HepG2 (cell line): ENCODE measurements around the gene TNNI3. TPM values are rescaled to one million over a fixed set of nuclear protein-coding genes. Genes with fewer than 3 reads are reported as not detected.

Source experiments
- ATAC-seq: fragments of 200-7000 bp; cut with Tn5 transposase; 3 replicates; pipeline ENCODE4 v1.9.1; 2020; ENCODE audit warnings: mild to moderate bottlenecking, moderate library complexity
- BruUV-seq: library from RNA; stranded (reverse); fragments of 400-500 nt; replicated peaks from 2 replicates; lab custom pipeline; 2021; lab: Mats Ljungman, UMichigan
- CTCF ChIA-PET: fragments of 300-600 bp; formaldehyde crosslinking; extraction: SDS; loops from one replicate; lab custom pipeline; 2021; ENCODE audit warnings: low total read pairs, inconsistent platforms, low intra/inter-chr PET ratio; lab: Yijun Ruan, JAX
- POLR2A ChIA-PET: fragments of 350-600 bp; sonication (Branson Sonifier 250); formaldehyde crosslinking; loops from one replicate; lab custom pipeline; 2020; ENCODE audit warnings: antibody characterized with exemption, inconsistent platforms; lab: Yijun Ruan, JAX
- DNase-seq: peaks from one replicate; pipeline ENCODE4 v3.0.0-alpha.2; 2015; ENCODE audit warnings: low spot score
- FAIRE-seq: peaks from 3 replicates; lab custom pipeline; 2011; peaks lifted over from hg19 to GRCh38; lab: Jason Lieb, UNC
- H2AFZ ChIP-seq: one replicate; pipeline ENCODE4 v1.6.1; 2011; ENCODE audit warnings: low read length, inconsistent platforms
- H3K27ac ChIP-seq: fragments of 300-600 bp; 3 replicates; pipeline ENCODE4 v1.8.0; 2011; ENCODE audit warnings: mixed run types, mild to moderate bottlenecking, mixed read lengths, low read length, inconsistent platforms; ENCODE audit not compliant: insufficient read depth; ENCODE audit errors: extremely low read length
- H3K27me3 ChIP-seq, 2 experiments: fragments of 200-600 bp in 1 of 2; 2 replicates in 1 of 2; 3 replicates in 1 of 2; pipeline versions ENCODE4 v1.6.0 to v1.8.0; 2011; ENCODE audit warnings: low read length in 2 of 2, mild to moderate bottlenecking in 2 of 2, moderate library complexity in 2 of 2, inconsistent platforms in 1 of 2; ENCODE audit not compliant: insufficient read depth in 2 of 2, control insufficient read depth in 1 of 2
- H3K36me3 ChIP-seq, 2 experiments: fragments of 200-600 bp in 1 of 2; replicated peaks in 1 of 2; 2 replicates in 1 of 2; 3 replicates in 1 of 2; pipeline versions ENCODE4 v1.5.1 to v1.8.0; 2011; ENCODE audit warnings: low read length in 2 of 2, inconsistent platforms in 1 of 2; ENCODE audit not compliant: insufficient read depth in 2 of 2, control insufficient read depth in 1 of 2
- H3K4me1 ChIP-seq: 2 replicates; pipeline ENCODE4 v1.5.1; 2012; ENCODE audit warnings: low read length, inconsistent platforms; ENCODE audit not compliant: insufficient read depth
- H3K4me2 ChIP-seq: 2 replicates; pipeline ENCODE4 v1.6.0; 2011; ENCODE audit warnings: low read depth, low read length, inconsistent platforms
- H3K4me3 ChIP-seq, 3 experiments: fragments of 200-600 bp in 1 of 3; sonication (generic), shearing (Covaris generic) in 1 of 3; replicated peaks in 1 of 3; 2 replicates each; pipeline ENCODE4 v1.5.1; 2011 to 2016; ENCODE audit warnings: low read length in 3 of 3, inconsistent platforms in 2 of 3, low read depth in 2 of 3, mild to moderate bottlenecking in 2 of 3, control low read depth in 1 of 3, mixed read lengths in 1 of 3; ENCODE audit not compliant: insufficient read depth in 1 of 3
- H3K79me2 ChIP-seq: one replicate; pipeline ENCODE4 v1.6.1; 2011; ENCODE audit warnings: low read length, inconsistent platforms; ENCODE audit not compliant: insufficient read depth
- H3K9ac ChIP-seq: 2 replicates; pipeline ENCODE4 v1.6.0; 2011; ENCODE audit warnings: mild to moderate bottlenecking, low read depth, low read length, inconsistent platforms; ENCODE audit not compliant: insufficient read depth
- H3K9me3 ChIP-seq: 2 replicates; pipeline ENCODE4 v1.5.1; 2012; ENCODE audit warnings: mild to moderate bottlenecking, low read length
- H4K20me1 ChIP-seq: 2 replicates; pipeline ENCODE4 v1.6.0; 2011; ENCODE audit warnings: inconsistent platforms, mild to moderate bottlenecking, low read length, moderate library complexity; ENCODE audit not compliant: insufficient read depth
- CBX1 ChIP-seq: IDR thresholded peaks from one replicate; pipeline ENCODE4 v1.6.1; 2016; ENCODE audit warnings: antibody characterized with exemption, low read depth
- CBX5 ChIP-seq: sonication (generic); formaldehyde crosslinking; IDR thresholded peaks from 2 replicates; pipeline ENCODE4 v1.4.0; 2020; ENCODE audit warnings: missing genetic modification reagents, borderline replicate concordance
- DBP ChIP-seq: sonication (generic); formaldehyde crosslinking; IDR thresholded peaks from 2 replicates; pipeline ENCODE4 v1.4.0; 2020; ENCODE audit warnings: missing genetic modification reagents; ENCODE audit errors: not compliant biosample characterization
- FOSL1 ChIP-seq: sonication (generic); formaldehyde crosslinking; IDR thresholded peaks from 2 replicates; pipeline ENCODE4 v1.9.0; 2021; ENCODE audit warnings: missing genetic modification reagents, borderline replicate concordance
- FOXK1 ChIP-seq: sonication (generic); formaldehyde crosslinking; IDR thresholded peaks from 2 replicates; pipeline ENCODE4 v1.4.0; 2020; ENCODE audit warnings: low read depth, missing genetic modification reagents, borderline replicate concordance
- KLF13 ChIP-seq: sonication (generic); formaldehyde crosslinking; IDR thresholded peaks from 2 replicates; pipeline ENCODE4 v1.4.0; 2020; ENCODE audit warnings: mild to moderate bottlenecking, missing genetic modification reagents
- NAIF1 ChIP-seq: sonication (generic); formaldehyde crosslinking; IDR thresholded peaks from 2 replicates; pipeline ENCODE4 v1.5.0; 2020; ENCODE audit warnings: mild to moderate bottlenecking, missing genetic modification reagents, borderline replicate concordance
- REPIN1 ChIP-seq: sonication (generic); formaldehyde crosslinking; IDR thresholded peaks from 2 replicates; pipeline ENCODE4 v1.8.0; 2022; ENCODE audit warnings: missing genetic modification reagents, low read depth, mild to moderate bottlenecking, borderline replicate concordance
- YEATS2 ChIP-seq: sonication (generic); formaldehyde crosslinking; IDR thresholded peaks from 2 replicates; pipeline ENCODE4 v1.4.0; 2020; ENCODE audit warnings: missing genetic modification reagents, borderline replicate concordance
- ZKSCAN5 ChIP-seq: sonication (generic); formaldehyde crosslinking; IDR thresholded peaks from 2 replicates; pipeline ENCODE4 v1.5.1; 2020; ENCODE audit warnings: mild to moderate bottlenecking, missing genetic modification reagents
- ZKSCAN8 ChIP-seq: IDR thresholded peaks from 2 replicates; pipeline ENCODE4 v1.6.1; 2016; ENCODE audit warnings: borderline replicate concordance, missing genetic modification reagents, missing compliant biosample characterization
- ZNF230 ChIP-seq: sonication (generic); formaldehyde crosslinking; IDR thresholded peaks from 2 replicates; pipeline ENCODE4 v1.4.0; 2020; ENCODE audit warnings: mild to moderate bottlenecking, missing genetic modification reagents
- ZNF329 ChIP-seq: sonication (generic); formaldehyde crosslinking; IDR thresholded peaks from 2 replicates; pipeline ENCODE4 v1.9.0; 2021; ENCODE audit warnings: low read depth, mild to moderate bottlenecking, missing genetic modification reagents
- ZSCAN30 ChIP-seq: sonication (generic); formaldehyde crosslinking; IDR thresholded peaks from 2 replicates; pipeline ENCODE4 v1.5.0; 2020; ENCODE audit warnings: mild to moderate bottlenecking, missing genetic modification reagents
- WGBS: methylation state at CpG from one replicate; pipeline ENCODE4 v1.1.6; 2017; ENCODE audit warnings: low lambda C conversion rate; 5-methylcytosine and 5-hydroxymethylcytosine counted together
- in situ Hi-C: cut with HindIII; loops from 2 replicates; pipeline ENCODE4 v1.10.0; 2017; ENCODE audit warnings: low pct_unique_long_range_greater_than_20kb; ENCODE audit not compliant: extremely low pct_ligation_motif_present
- intact Hi-C: fragments of 100-400 bp; cut with micrococcal nuclease; formaldehyde crosslinking; loops from one replicate; pipeline ENCODE4 v1.10.0; 2022; ENCODE audit not compliant: unreplicated experiment
- polyA plus RNA-seq, 8 experiments: library from polyadenylated mRNA; depleted of rRNA in 3 of 8; stranded (reverse) in 7 of 8; unstranded in 1 of 8; fragments of >200 nt; fragmentation: Illumina TruSeq in 4 of 8; extraction: Trizol in 4 of 8; gene quantifications; 2 replicates each; pipeline versions ENCODE4 v1.2.1 to v1.2.3, GENCODE V29; 2011 to 2016; ENCODE audit warnings: low read depth in 4 of 8, missing spikeins in 1 of 8, mixed read lengths in 1 of 8; ENCODE audit not compliant: insufficient read depth in 1 of 8
- total RNA-seq, 5 experiments: library from RNA; depleted of rRNA; stranded (reverse); fragments of >200 nt; fragmentation: Illumina TruSeq; extraction: Trizol; gene quantifications; 2 replicates each; pipeline ENCODE4 v1.2.3, GENCODE V29; 2016; ENCODE audit warnings: low read depth in 1 of 5

Gene TNNI3
- total and polyA plus RNA-seq, 2 of the 13 experiments (the other 11 are each of a cell fraction or from before 2014, with no cell fraction given) = 3.5 to 3.7 TPM

- H4K20me1 ChIP-seq = no peaks in the 10 kb centered on the region
- 95% methylated on average over 6 of the region's 6 CpGs for WGBS
- no peak for DNase-seq
- peaks cover 2 to 4% of the 10 kb centered on the region in 2 experiments; a peak in 3 of 5 replicates for H3K36me3 ChIP-seq
- H3K9ac ChIP-seq = no peak overlapping the region
- POLR2A ChIA-PET = no interaction called here
- no TSS peak for BruUV-seq
- no peak overlapping the region for H2AFZ ChIP-seq
- H3K4me2 ChIP-seq = no peak overlapping the region
- no peak for FAIRE-seq
- in situ Hi-C loops = no loop called here
- no peak for TF ChIP-seq ZNF230
- 0 out of 2 replicates have a peak, but pooled peaks have one; percentile 20 for TF ChIP-seq ZNF329 (CRISPR knock-in tag)
- TF ChIP-seq, all 625 proteins: peak for 1
- H3K27ac ChIP-seq = no peak overlapping the region
- ATAC-seq = no peak
- CTCF ChIA-PET = no interaction called here
- H3K27me3 ChIP-seq = no peaks in the 10 kb centered on the region
- H3K79me2 ChIP-seq = no peaks in the 10 kb centered on the region
- H3K9me3 ChIP-seq = no peaks in the 10 kb centered on the region
- intact Hi-C loops = no loop called here
- H3K4me3 ChIP-seq = no peak overlapping the region
- no peaks in the 10 kb centered on the region for H3K4me1 ChIP-seq
These were observed 50.9 kb downstream of the TNNI3 start for GRCh38 chr19:55106591-55106990.

- no peaks in the 10 kb centered on the region for H3K27me3 ChIP-seq
- H3K4me2 ChIP-seq = no peak overlapping the region
- POLR2A ChIA-PET = no interaction called here
- FAIRE-seq (no peak), DNase-seq (no peak), ATAC-seq (no peak)
- H3K27ac ChIP-seq = no peak overlapping the region
- WGBS = 100% methylated on average over 2 of the region's 2 CpGs
- in situ Hi-C loops = no loop called here
- no peak overlapping the region for H3K4me3 ChIP-seq
- TF ChIP-seq ZKSCAN8 (CRISPR knock-in tag) = no peak
- no peak for TF ChIP-seq CBX5 (CRISPR knock-in tag)
- TF ChIP-seq FOXK1 (CRISPR knock-in tag) = no peak
- TF ChIP-seq ZKSCAN5 (CRISPR knock-in tag) = no peak
- TF ChIP-seq ZSCAN30 = no peak
- no peak for TF ChIP-seq DBP (CRISPR knock-in tag)
- no peak for TF ChIP-seq CBX1
- TF ChIP-seq YEATS2 = no peak
- TF ChIP-seq KLF13 = no peak
- no peak for TF ChIP-seq REPIN1 (CRISPR knock-in tag)
- TF ChIP-seq NAIF1 = no peak
- no peak for TF ChIP-seq FOSL1 (CRISPR knock-in tag)
- H3K79me2 ChIP-seq = no peaks in the 10 kb centered on the region
- H4K20me1 ChIP-seq = 0 out of 2 replicates have a peak, but pooled peaks cover 1% of the 10 kb centered on the region
- H3K9me3 ChIP-seq = no peaks in the 10 kb centered on the region
- no peak overlapping the region for H2AFZ ChIP-seq
- H3K9ac ChIP-seq = no peak overlapping the region
- peaks cover 5% of the 10 kb centered on the region for H3K4me1 ChIP-seq
- intact Hi-C loops = no loop called here
- peaks cover 0 to 4% of the 10 kb centered on the region in 2 experiments; a peak in 2 of 5 replicates for H3K36me3 ChIP-seq
- no TSS peak for BruUV-seq
- CTCF ChIA-PET = no interaction called here
These were observed 52.3 kb downstream of the TNNI3 start for GRCh38 chr19:55105237-55105636.
